ENCODE measurements around the gene CEBPZ. TPM values are rescaled to one million over a fixed set of nuclear protein-coding genes. Genes with fewer than 3 reads are reported as not detected.
A peak's percentile ranks its signal among the peaks of the same experiment; 100 is the strongest.

The CEBPZ gene
- total and polyA plus RNA-seq, 2 of the 13 experiments (the other 11 are each of a cell fraction or from before 2014, with no cell fraction given) = 14.4 to 117 TPM

GRCh38 chr2:37231241-37232130, at the start of gene CEBPZ, which contains the start of gene NDUFAF7 (continued):
- TF ChIP-seq ZNF710 (CRISPR knock-in tag; IDR thresholded peaks at IDR 0.05; ENCODE audit: borderline replicate concordance) (peak; percentile 89; the same call in 1 of the 2 replicates), ZNF740 (CRISPR knock-in tag; IDR thresholded peaks at IDR 0.05) (0 out of 2 replicates have a peak, but pooled peaks have one; percentile 13), TARDBP (CRISPR knock-in tag; IDR thresholded peaks at IDR 0.05) (peak; percentile 90), SMAD1 (CRISPR knock-in tag; IDR thresholded peaks at IDR 0.05; ENCODE audit: borderline replicate concordance, low read depth) (peak; percentile 94; the same call in 1 of the 2 replicates), ZSCAN20 (CRISPR knock-in tag; IDR thresholded peaks at IDR 0.05; ENCODE audit: borderline replicate concordance) (no peak), ZNF44 (CRISPR knock-in tag; IDR thresholded peaks at IDR 0.05) (peak; percentile 97), SP4 (CRISPR knock-in tag; IDR thresholded peaks at IDR 0.05) (peak; percentile 91), ZFP90 (CRISPR knock-in tag; IDR thresholded peaks at IDR 0.05; ENCODE audit: borderline replicate concordance) (peak; percentile 82; the same call in 1 of the 2 replicates), SMC3 (IDR thresholded peaks at IDR 0.05; ENCODE audit: low read length) (no peak; the same call in 1 of the 2 replicates), ZNF784 (CRISPR knock-in tag; IDR thresholded peaks at IDR 0.05; ENCODE audit: borderline replicate concordance) (no peak), ARID5B (CRISPR knock-in tag; IDR thresholded peaks at IDR 0.05) (peak; percentile 79), POLR2A (IDR thresholded peaks at IDR 0.05; ENCODE audit: insufficient read depth in 1 of 2, low read depth in 2 of 2, low read length in 2 of 2) (peak; percentile 97), KLF16 (CRISPR knock-in tag; IDR thresholded peaks at IDR 0.05) (peak in 1 of 2 experiments; percentile 89; a peak in 2 of 4 replicates), FOXA3 (CRISPR knock-in tag; IDR thresholded peaks at IDR 0.05) (peak; percentile 62), ZNF232 (CRISPR knock-in tag; IDR thresholded peaks at IDR 0.05; ENCODE audit: borderline replicate concordance) (0 out of 2 replicates have a peak, but pooled peaks have one; percentile 64), BRD4 (CRISPR knock-in tag; IDR thresholded peaks at IDR 0.05) (peak; percentile 88; the same call in 1 of the 2 replicates), CENPX (CRISPR knock-in tag; IDR thresholded peaks at IDR 0.05) (no peak), TOPORS (CRISPR knock-in tag; IDR thresholded peaks at IDR 0.05) (peak; percentile 91), THAP7 (CRISPR knock-in tag; IDR thresholded peaks at IDR 0.05) (peak; percentile 96)
